Natural killer cell (primary cell): ENCODE data around the gene DUS2. TPM values are rescaled to one million over a fixed set of nuclear protein-coding genes. Genes with fewer than 3 reads are reported as not detected.
"Not testable (repeated sequence)": the region's sequence is repeated elsewhere in the genome, so short reads cannot be mapped to it uniquely, and the experiment has no call there.

Experiments used
- ATAC-seq, 3 donors: fragments of 150-1000 bp in 2 of 3; fragments of 200-7000 bp in 1 of 3; cut with Tn5 transposase; 1 replicate in 1 of 3; 2 replicates in 2 of 3; pipeline ENCODE4 v1.10.0; 2021; ENCODE audit warnings: mild to moderate bottlenecking in 2 of 3, moderate library complexity in 2 of 3
- DNase-seq, 2 donors: peaks; one replicate each; pipeline versions ENCODE4 v3.0.0 to v3.0.0-alpha.2; 2013 to 2021; ENCODE audit warnings: mixed read lengths in 1 of 2
- H3K27ac ChIP-seq: one replicate; pipeline ENCODE4 v1.5.1; 2013; ENCODE audit warnings: mild to moderate bottlenecking, low read length
- H3K27me3 ChIP-seq: one replicate; pipeline ENCODE4 v1.6.1; 2013; ENCODE audit warnings: low read length; ENCODE audit not compliant: control insufficient read depth, insufficient read depth
- H3K36me3 ChIP-seq: one replicate; pipeline ENCODE4 v1.6.1; 2013; ENCODE audit warnings: low read length; ENCODE audit not compliant: control insufficient read depth, insufficient read depth
- H3K4me1 ChIP-seq: one replicate; pipeline ENCODE4 v1.6.1; 2013; ENCODE audit warnings: low read length; ENCODE audit not compliant: control insufficient read depth, insufficient read depth
- H3K4me3 ChIP-seq: one replicate; pipeline ENCODE4 v1.5.1; 2013; ENCODE audit warnings: low read length
- H3K9me3 ChIP-seq: one replicate; pipeline ENCODE4 v1.6.1; 2013; ENCODE audit warnings: low read length; ENCODE audit not compliant: control insufficient read depth, insufficient read depth
- H3K27ac Mint-ChIP-seq, 2 donors: one replicate each; pipeline ENCODE4 v1.8.0; 2022; ENCODE audit warnings: mild to moderate bottlenecking in 2 of 2, mixed read lengths in 2 of 2, moderate library complexity in 1 of 2
- H3K27me3 Mint-ChIP-seq, 2 donors: one replicate each; pipeline ENCODE4 v1.8.0; 2022; ENCODE audit warnings: low read depth in 2 of 2, mixed read lengths in 2 of 2
- H3K36me3 Mint-ChIP-seq: one replicate; pipeline ENCODE4 v1.8.0; 2022; ENCODE audit warnings: mixed read lengths
- H3K4me1 Mint-ChIP-seq, 2 donors: one replicate each; pipeline ENCODE4 v1.8.0; 2022; ENCODE audit warnings: mixed read lengths in 2 of 2
- H3K4me3 Mint-ChIP-seq: one replicate; pipeline ENCODE4 v1.8.0; 2022; ENCODE audit warnings: mild to moderate bottlenecking, moderate library complexity, mixed read lengths
- H3K9me3 Mint-ChIP-seq, 2 donors: one replicate each; pipeline ENCODE4 v1.8.0; 2022; ENCODE audit warnings: mixed read lengths in 2 of 2
- CTCF ChIP-seq: fragments of 200-600 bp; IDR thresholded peaks from one replicate; pipeline ENCODE4 v1.8.0; 2022; ENCODE audit warnings: antibody characterized with exemption
- WGBS: methylation state at CpG from one replicate; pipeline ENCODE4 v1.1.7; 2013; ENCODE audit warnings: missing lambda C conversion rate; ENCODE audit not compliant: insufficient coverage; 5-methylcytosine and 5-hydroxymethylcytosine counted together
- intact Hi-C: fragments of 100-400 bp; cut with micrococcal nuclease; formaldehyde crosslinking; loops from one replicate; pipeline ENCODE4 v1.14.2; 2022
- total RNA-seq, 4 donors: library from RNA; stranded (reverse); fragments of 120-200 nt in 1 of 4; gene quantifications; one replicate each; pipeline versions ENCODE4 v1.2.3 to v1.2.4, GENCODE V29; 2013 to 2022

Gene DUS2
- total RNA-seq, 3 donors from 2014 or later (not counting 1 experiment from before 2014, with no cell fraction given) = 21.6 to 24.2 (median 22.7) TPM

- no peak overlapping the region for H3K4me3 ChIP-seq
- DNase-seq (no peak), ATAC-seq (peak in 2 of 3 donors; percentile 40 to 41)
- Mint-ChIP-seq H3K9me3 (peaks cover 9 to 11% of the 10 kb centered on the region in 2 donors), H3K4me3 (peak overlapping the region; percentile 58), H3K27me3 (no peaks in the 10 kb centered on the region), H3K27ac (peak overlapping the region; percentile 71 to 83), H3K4me1 (peaks cover 86 to 89% of the 10 kb centered on the region in 2 donors), H3K36me3 (peaks cover 14% of the 10 kb centered on the region)
- intact Hi-C loops = no loop called here
- WGBS = 74% methylated on average over 5 of the region's 5 CpGs
- H3K27ac ChIP-seq = peak overlapping the region; percentile 25
- no peak for TF ChIP-seq CTCF
- no peaks in the 10 kb centered on the region for H3K27me3 ChIP-seq
- H3K9me3 ChIP-seq = no peaks in the 10 kb centered on the region
- no peaks in the 10 kb centered on the region for H3K36me3 ChIP-seq
- peaks cover 38% of the 10 kb centered on the region for H3K4me1 ChIP-seq
Measured at GRCh38 chr16:68113059-68113761, 90.1 kb downstream of the DUS2 start.

DNA sequence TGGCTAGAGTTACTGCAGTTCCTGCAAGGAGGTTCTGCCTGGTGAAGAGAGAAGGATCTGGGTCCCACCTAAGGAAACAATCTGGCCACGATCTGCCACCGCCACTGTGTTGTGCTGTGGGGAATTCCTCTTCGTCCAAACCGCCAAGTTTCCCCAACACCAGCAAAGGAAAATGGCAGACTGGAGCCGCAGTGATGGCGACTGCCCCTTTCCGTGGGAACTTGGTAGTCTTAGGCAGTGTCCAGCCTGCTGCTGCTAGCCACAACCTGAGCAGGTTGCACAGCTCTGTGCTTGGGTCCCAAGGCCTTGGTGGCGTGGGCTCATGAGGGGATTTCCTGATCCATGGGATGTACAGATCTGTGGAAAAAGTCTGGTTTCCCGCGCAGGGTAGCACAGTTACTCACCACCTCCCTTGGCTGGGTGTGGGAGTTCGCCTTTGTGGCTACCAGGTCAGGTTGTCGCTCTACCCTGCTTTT is 90.7 kb downstream of the DUS2 start:
- Mint-ChIP-seq H3K4me3 (peak overlapping the region; percentile 58), H3K36me3 (peaks cover 14% of the 10 kb centered on the region), H3K27ac (peak overlapping the region; percentile 71 to 83), H3K9me3 (peaks cover 9 to 11% of the 10 kb centered on the region in 2 donors), H3K27me3 (no peaks in the 10 kb centered on the region), H3K4me1 (peaks cover 86 to 89% of the 10 kb centered on the region in 2 donors)
- ATAC-seq (no peak), DNase-seq (no peak)
- Histone ChIP-seq H3K4me1 (peaks cover 40% of the 10 kb centered on the region), H3K27me3 (no peaks in the 10 kb centered on the region), H3K27ac (peak overlapping the region; percentile 14), H3K9me3 (no peaks in the 10 kb centered on the region), H3K4me3 (no peak overlapping the region), H3K36me3 (no peaks in the 10 kb centered on the region)
- 86% methylated on average over 12 of the region's 12 CpGs for WGBS
- no peak for TF ChIP-seq CTCF
- intact Hi-C loops = loop anchor here (1.0 kb wide), 1 partner anchor 10 kb away; no protein-coding TSS in a partner anchor

DNA sequence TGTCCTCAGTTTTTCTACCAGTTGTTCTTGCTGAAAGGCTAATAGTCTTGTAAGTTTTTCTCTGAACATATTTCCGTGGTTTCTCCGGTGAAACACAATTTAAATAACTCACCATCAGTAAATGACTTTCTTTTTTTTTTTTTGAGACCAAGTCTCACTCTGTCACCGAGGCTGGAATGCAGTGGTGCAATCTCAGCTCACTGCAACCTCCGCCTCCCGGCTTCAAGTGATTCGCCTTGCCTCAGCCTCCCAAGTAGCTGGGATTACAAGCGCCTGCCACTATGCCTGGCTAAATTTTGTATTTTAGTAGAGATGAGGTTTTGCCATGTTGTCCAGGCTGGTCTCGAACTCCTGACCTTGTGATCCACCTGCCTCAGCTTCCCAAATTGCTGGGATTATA is 91.9 kb downstream of the DUS2 start:
- Mint-ChIP-seq H3K36me3 (peaks cover 14% of the 10 kb centered on the region), H3K4me1 (peaks cover 86 to 89% of the 10 kb centered on the region in 2 donors), H3K27ac (peak overlapping the region; percentile 70 to 83), H3K4me3 (peak overlapping the region; percentile 52), H3K9me3 (peaks cover 9 to 11% of the 10 kb centered on the region in 2 donors)
- H3K27ac ChIP-seq, ATAC-seq, H3K9me3 ChIP-seq, H3K27me3 ChIP-seq, H3K36me3 ChIP-seq, H3K4me3 ChIP-seq, H3K27me3 Mint-ChIP-seq, DNase-seq: not testable (repeated sequence)
- intact Hi-C loops = loop anchor here (1.0 to 5.0 kb wide), 2 partner anchors 11 to 43 kb away; no protein-coding TSS in a partner anchor
- peaks cover 48% of the 10 kb centered on the region for H3K4me1 ChIP-seq
- 89% methylated on average over 6 of the region's 8 CpGs for WGBS

- 80% methylated on average over 1 of the region's 2 CpGs for WGBS
- Histone ChIP-seq H3K36me3 (no peaks in the 10 kb centered on the region), H3K4me1 (peaks cover 55% of the 10 kb centered on the region), H3K9me3 (no peaks in the 10 kb centered on the region), H3K27ac (no peak overlapping the region), H3K4me3 (no peak overlapping the region), H3K27me3 (no peaks in the 10 kb centered on the region)
- Mint-ChIP-seq H3K9me3 (peaks cover 5 to 8% of the 10 kb centered on the region in 2 donors), H3K36me3 (peaks cover 8% of the 10 kb centered on the region), H3K4me3 (peak overlapping the region; percentile 49), H3K27ac (peak overlapping the region; percentile 83 to 94), H3K27me3 (no peaks in the 10 kb centered on the region), H3K4me1 (peaks cover 83 to 92% of the 10 kb centered on the region in 2 donors)
- ATAC-seq (no peak), DNase-seq (no peak)
- intact Hi-C loops = loop anchor here (1.0 to 5.0 kb wide), 3 partner anchors 22 to 44 kb away; partner anchors contain the start of gene NFATC3
- TF ChIP-seq CTCF = no peak
Measured at GRCh38 chr16:68115851-68116250, 92.8 kb downstream of the DUS2 start.
